Stimulated activated CD4-positive, alpha-beta T cell treated with anti-CD3 and anti-CD28 coated beads, Interleukin-12 subunit alpha, Interleukin-12 subunit beta, amount 100 ng/mL, for 4 hours (primary cell): ENCODE data around the gene PRPF19.

Experiments used
- DNase-seq: peaks from one replicate; pipeline ENCODE4 v3.0.0-alpha.2; 2020

PRPF19 gene

DNA sequence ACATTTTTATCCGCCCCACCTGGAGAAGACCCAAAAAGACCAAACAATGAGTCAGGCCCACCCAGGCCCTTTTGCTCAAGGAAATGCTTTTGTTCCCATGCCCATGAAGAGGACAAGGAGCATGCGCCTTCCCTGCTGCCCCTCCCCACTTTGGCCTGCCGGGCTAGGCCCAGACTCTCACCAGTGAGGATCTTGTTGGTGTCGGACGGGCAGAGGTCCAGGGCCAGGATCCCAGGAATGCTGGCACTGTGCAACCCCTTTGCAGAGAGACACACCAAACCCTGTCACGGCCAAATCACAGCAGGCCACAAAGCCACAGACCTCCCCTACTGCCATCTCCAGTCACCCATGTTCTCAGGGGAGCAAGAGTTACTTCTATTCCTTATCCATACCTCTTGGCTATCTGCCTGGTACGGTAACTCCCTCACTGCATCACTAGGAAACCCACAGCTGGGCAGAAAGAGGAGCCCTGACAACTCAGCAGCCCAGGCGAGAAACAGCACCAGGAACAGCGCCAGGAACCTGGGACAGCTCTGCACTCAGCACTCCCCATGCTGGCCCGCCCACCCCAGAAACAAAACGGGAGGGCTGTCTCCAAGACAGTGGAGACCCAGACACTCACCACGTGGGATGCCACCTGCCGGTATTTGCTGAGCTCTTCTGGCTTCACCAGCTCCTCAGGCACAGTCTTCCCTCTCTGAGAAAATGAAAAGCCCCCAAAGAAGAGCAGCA, 5.5 kb downstream of the PRPF19 start:
- DNase-seq: no peak

DNA sequence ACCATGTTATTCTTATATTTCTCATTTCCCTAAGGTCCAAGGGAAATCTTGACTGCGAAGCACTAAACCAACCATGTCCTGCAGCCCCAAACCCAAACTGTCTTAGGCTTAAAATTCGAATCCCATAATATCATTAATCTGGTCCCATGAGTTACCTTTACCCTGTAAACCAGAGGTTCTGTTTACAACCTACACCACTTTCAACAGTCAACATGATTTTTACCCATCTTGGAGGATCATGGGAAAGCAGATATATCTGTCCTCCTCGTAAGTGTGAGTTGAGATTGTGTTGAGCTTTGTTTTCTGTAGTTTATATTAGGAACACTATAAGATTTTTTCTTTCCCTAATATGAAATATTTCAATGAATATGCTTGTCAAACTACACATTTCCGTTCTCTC, 6.4 kb downstream of the PRPF19 start:
- no peak for DNase-seq

DNA sequence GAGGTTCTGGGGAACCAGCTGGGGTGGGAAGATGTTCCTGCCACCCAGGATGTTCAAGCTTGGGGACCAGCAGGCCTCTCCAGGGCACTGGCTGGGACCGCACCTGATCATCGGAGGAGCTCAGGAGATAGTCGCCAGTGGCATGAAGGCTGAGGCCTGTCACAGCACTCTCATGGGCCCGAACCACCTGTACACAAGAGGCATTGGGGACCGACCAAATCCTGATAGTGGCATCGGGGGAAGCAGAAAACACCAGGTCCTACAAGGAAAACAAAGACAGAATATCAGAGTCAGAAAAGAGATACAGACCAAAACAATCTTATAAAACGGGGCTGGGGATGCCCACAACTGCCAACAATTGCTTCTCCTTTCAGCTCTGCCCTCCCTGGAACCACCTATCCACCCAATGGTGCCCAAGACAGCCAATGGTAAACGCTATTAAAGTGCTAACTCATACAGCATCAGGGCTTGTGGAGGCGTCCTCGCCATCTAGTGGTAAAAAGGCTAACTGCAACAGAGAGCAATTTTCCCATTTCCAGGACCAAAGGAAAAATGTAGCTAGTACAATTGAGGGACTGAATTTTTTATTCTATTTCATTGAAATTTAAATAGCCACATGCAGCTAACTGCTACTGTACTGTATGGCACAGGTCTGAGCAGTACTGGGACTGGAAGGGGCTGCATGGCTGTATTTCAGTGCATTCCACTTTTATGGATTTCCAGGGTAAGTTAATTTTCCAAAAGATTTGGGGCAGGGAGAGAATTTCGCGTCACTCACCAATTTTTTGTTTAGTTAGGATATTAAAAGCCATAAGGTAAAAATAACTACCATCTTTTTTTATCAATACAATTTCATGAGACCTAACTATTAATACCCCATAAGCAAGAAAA, 7.1 kb downstream of the PRPF19 start:
- no peak for DNase-seq

GRCh38 chr11:60897496-60897895, 8.9 kb downstream of the PRPF19 start:
- no peak for DNase-seq

DNA sequence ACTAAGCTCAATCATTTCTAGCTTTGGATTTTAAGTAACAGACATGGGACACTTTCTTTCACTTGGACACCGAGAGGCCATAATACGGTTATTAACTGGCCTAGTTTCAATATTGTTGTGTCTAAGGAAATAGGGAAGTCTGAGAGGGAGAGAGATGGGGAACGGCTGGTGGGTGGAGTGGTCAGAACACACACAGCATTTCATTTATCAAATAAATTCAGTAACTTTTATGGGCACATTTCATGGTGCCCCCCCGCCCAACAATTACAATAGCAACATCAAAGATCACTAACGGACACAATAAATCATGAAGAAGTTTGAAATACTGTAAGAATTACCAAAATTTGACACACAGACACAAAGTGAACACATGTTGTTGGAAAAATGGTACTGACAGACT, 10.7 kb downstream of the PRPF19 start:
- DNase-seq: no peak

DNA sequence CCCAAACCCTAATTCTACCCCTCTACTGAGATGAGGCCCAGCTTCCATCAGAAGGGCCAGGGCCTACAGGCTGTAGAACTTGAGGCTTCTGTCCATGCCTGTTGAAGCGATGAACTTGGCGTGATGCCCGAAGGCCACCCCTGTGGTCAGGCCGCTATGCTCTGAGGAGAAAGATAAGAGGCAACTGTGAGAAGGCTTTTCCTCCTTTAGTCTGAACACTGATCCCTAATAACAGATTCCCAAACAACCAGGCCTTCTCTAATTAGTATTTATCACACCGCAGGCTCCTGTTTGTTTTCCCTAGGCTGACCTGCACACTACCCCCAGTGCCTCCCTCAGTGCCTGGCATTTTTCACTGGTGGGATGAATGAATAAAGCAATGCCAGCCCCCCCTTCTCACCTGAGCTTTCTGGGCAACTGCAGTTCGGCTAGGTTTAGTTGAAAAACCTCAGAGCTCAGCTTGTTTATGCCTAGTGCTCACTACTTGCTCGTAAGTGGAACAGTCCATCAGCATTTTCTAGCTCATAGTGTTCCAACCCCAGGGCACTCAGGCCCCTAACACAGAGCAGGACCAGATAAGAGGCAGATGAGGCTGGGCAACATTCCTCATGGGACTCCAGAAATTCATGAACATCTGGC, 15.2 kb downstream of the PRPF19 start:
- DNase-seq: no peak

GRCh38 chr11:60890696-60891095, 15.7 kb downstream of the PRPF19 start:
- no peak for DNase-seq

GRCh38 chr11:60889869-60890311, 16.5 kb downstream of the PRPF19 start:
- no peak for DNase-seq

DNA sequence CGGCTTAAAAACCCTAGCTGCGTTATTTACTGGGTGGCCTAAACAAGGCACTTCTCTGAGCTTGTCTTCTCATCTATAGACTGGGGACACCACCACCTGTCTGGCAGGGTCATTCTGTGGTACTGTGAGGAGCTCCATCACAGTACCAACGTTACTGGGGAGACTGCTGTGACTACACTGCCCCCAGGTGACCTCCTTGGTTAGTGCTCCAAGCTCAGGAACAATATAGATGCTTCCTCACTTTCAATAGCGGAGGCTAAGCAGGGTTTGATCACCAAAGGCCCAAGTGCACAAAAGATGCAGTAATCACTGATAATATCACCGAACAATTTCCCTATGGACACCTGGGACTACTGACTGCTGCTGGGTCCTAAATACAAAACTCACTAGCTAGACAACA, 18.8 kb downstream of the PRPF19 start:
- DNase-seq: no peak

GRCh38 chr11:60880643-60881282, 25.6 kb downstream of the PRPF19 start:
- DNase-seq: no peak

DNA sequence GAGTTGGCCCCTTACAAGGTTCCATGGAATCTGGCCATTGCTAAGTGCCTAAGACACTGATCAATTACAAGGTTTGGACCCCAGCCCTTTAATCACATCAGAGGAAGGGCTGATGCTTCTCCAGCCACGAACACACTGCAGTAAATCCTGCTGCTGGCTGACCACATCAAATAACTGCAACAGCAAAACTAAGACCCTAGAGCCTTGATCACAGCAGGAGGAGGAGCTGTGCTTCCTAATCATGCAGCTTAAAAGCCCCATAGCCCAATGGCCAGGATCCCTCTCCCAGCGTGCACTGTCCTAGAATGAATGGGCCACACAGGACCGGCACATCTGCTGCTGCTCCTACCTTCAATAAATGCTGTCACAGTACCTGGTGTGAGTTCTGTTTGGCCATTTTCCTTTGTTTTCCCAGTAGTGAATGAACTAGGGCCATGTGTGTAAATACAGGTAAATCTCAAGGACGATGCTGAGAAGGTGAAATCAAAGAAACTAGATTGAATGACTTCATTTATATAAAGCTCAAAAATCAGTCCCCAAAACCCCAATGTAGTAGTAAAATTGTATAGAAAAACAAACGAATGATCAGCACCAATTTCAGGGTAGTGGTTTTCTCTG, 26.3 kb downstream of the PRPF19 start:
- no peak for DNase-seq

GRCh38 chr11:60879104-60879503, 27.3 kb downstream of the PRPF19 start:
- no peak for DNase-seq

GRCh38 chr11:60878245-60879101, 27.9 kb downstream of the PRPF19 start:
- no peak for DNase-seq

DNA sequence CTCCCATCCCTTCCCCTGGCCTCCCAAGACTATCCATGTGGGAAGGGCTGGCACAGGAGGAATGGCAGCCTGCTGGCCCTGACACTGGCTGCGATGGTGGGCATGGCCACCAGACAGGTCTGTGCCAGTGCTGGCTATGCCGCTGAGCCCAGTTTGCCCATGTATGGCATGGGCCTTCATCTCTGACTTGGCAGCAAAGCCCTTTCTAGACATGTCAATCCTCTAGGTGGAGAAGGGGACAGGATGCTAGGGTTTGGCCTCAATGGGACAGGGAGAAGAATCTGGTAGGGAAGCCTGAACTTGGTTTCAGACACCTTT, 30.3 kb downstream of the PRPF19 start:
- no peak for DNase-seq

DNA sequence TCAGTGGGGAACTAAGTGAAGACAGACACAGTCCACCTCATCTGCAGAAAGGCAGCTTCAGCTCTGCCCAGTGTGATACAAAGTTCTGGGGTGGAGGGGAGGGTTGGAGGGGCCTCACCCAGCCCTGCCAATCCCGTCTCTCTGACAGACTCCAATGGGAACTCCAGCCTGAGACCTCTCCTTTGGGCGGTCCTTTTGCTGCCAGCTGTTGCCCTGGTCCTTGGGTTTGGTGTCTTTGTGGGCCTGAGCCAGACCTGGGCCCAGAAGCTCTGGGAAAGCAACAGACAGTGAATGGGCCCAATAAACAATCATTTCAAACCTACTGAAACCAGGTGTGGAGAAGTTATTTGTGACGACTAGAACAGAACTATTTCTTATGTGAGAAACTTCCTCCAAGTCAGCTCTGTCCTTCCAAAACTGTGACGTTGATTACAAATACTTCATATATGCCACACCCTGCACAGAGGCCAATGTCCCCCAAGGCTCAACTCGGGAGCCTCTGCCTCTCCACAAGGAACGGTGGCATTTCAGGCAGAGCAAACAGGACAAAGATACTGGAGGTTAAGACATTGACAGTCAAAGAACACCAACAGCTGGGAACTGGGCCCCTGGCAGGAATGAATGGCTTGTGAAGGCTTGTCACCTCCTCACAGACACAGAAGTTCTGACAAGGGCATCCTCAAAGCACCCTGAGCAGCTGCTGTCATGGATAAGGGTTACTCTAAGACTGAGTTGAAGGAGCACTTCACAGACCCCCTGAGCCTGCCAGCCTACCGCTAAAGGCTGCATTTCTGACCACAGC, 30.8 kb downstream of the PRPF19 start:
- no peak for DNase-seq

GRCh38 chr11:60874421-60875365, 31.7 kb downstream of the PRPF19 start:
- DNase-seq: no peak

- DNase-seq: no peak
These were observed 32.9 kb downstream of the PRPF19 start for GRCh38 chr11:60873533-60873932.

DNA sequence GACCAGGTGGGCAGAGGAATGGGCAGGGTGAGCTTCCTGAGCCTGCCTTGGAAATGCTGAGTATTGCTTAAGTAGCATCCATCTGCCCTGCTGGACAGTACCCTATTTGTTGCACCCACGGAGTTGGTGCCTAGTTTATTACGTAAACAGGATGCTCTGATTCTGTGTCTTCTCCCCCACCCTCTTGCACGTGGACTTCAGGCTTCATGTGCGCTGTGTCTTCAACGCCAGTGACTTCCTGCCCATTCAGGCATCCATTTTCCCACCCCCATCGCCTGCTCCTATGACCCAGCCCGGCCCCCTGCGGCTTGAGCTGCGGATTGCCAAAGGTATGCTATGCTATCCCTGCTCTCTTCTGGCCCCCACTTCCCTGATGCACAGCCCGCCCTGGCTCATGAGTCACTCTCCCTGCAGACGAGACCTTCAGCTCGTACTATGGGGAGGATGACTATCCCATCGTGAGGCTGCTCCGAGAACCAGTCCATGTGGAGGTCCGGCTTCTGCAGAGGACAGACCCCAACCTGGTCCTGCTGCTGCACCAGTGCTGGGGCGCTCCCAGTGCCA, 33.3 kb downstream of the PRPF19 start:
- no peak for DNase-seq
